ENCODE data around the gene ABHD14A. TPM values are rescaled to one million over a fixed set of nuclear protein-coding genes. Genes with fewer than 3 reads are reported as not detected.

The ABHD14A gene
- total RNA-seq, 2 experiments from 2014 or later = 7.9 to 8.6 TPM

DNA sequence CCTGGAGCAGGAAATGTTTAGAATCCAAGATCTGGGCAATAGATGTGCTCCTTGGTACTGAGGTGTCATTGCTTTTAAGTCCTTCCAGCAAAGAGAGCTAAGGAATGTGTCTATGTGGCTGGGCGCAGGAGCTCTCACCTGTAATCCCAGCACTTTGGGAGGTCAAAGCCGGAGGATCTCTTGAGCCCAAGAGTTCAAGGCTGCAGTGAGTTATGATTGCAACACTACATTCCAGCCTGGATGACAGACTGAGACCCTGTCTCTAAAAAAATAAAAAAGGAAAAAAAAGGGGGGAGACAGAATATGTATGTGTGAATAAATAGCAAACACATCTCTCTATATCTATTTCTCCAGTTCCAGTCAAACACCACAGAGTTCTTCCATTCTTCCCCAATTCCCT is 24.0 kb upstream of the ABHD14A start:
- peaks cover 2% of the 10 kb centered on the region for H3K4me1 Mint-ChIP-seq (ENCODE audit: low read depth)
- CTCF ChIA-PET = interaction anchor here (1.2 to 1.9 kb wide), 2 partner anchors 8 to 10 kb away, joined by 3 to 8 read pairs; partner anchors contain the start of gene RRP9
- peaks cover 17% of the 10 kb centered on the region for H3K27me3 Mint-ChIP-seq
- no peaks in the 10 kb centered on the region for H3K36me3 Mint-ChIP-seq
- DNase-seq = no peak
- H3K27ac Mint-ChIP-seq = no peak overlapping the region
- POLR2A ChIA-PET = no interaction called here
- H3K4me3 Mint-ChIP-seq = no peak overlapping the region
- intact Hi-C loops (cut with micrococcal nuclease) = no loop called here
- no peaks in the 10 kb centered on the region for H3K9me3 Mint-ChIP-seq

DNA sequence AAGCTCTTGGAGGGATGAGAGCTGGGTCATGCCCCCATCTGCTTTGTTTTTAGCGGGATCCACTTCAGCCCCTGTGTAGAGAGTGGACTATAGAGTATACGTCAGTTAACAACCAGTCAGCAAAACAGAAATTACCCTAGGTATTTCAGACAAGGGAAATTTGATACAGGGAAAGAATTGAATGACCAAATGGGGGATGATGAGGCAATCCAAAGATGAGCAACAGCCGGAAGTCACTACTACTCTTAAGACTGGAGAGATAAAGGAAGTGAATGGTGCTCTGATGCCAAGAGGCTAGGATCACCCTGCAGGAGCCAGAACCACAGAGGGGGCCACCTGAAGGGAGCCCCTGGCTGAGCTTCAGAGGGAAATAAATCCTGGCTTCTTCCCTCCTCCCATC is 21.4 kb upstream of the ABHD14A start:
- H3K4me3 Mint-ChIP-seq = no peak overlapping the region

GRCh38 chr3:51954105-51954504 is 20.8 kb upstream of the ABHD14A start:
- H3K4me1 Mint-ChIP-seq (ENCODE audit: low read depth) = peaks cover 2% of the 10 kb centered on the region
- no peak overlapping the region for H3K4me3 Mint-ChIP-seq
- peaks cover 17% of the 10 kb centered on the region for H3K27me3 Mint-ChIP-seq
- peaks cover 4% of the 10 kb centered on the region for H3K36me3 Mint-ChIP-seq
- ChIA-PET POLR2A (no interaction called here), CTCF (interaction anchor here (1.0 to 2.0 kb wide), 5 partner anchors 9 to 20 kb away, joined by 3 to 9 read pairs (median 4); partner anchors contain the start of genes ABHD14B, PARP3 and RRP9)
- H3K27ac Mint-ChIP-seq = no peak overlapping the region
- DNase-seq = no peak
- H3K9me3 Mint-ChIP-seq = no peaks in the 10 kb centered on the region
- intact Hi-C loops (cut with micrococcal nuclease) = no loop called here

More for the DNA sequence above, 21.4 kb upstream of the ABHD14A start:
- H3K36me3 Mint-ChIP-seq = peaks cover 4% of the 10 kb centered on the region
- POLR2A ChIA-PET = no interaction called here
- H3K4me1 Mint-ChIP-seq (ENCODE audit: low read depth) = peaks cover 2% of the 10 kb centered on the region
- intact Hi-C loops (cut with micrococcal nuclease) = no loop called here
- CTCF ChIA-PET = interaction anchor here (1.0 to 2.0 kb wide), 6 partner anchors 8 to 20 kb away, joined by 3 to 9 read pairs (median 6); partner anchors contain the start of genes ABHD14B, PARP3 and RRP9
- H3K9me3 Mint-ChIP-seq = no peaks in the 10 kb centered on the region
- DNase-seq = no peak
- no peak overlapping the region for H3K27ac Mint-ChIP-seq
- peaks cover 17% of the 10 kb centered on the region for H3K27me3 Mint-ChIP-seq

DNA sequence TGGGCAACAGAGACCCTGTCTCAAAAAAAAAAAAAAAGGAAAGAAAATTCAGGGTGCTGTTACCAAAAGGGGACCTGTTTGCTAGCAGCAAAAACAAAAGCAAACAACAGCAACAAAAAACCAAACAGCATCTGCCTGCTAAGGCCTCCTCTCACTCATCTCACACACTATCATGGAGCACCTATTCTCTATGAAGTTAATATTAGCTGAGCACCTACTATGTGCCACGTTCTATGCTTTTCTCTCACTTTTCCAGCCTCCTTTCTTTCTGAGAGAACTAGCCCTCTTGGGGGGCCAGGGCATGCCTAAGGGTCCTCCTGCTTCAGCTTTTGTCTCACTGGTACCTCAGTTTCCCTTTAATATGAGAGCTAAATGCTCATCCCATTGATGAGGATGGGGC is 20.2 kb upstream of the ABHD14A start:
- peaks cover 2% of the 10 kb centered on the region for H3K4me1 Mint-ChIP-seq (ENCODE audit: low read depth)
- DNase-seq = no peak
- peaks cover 17% of the 10 kb centered on the region for H3K27me3 Mint-ChIP-seq
- ChIA-PET POLR2A (no interaction called here), CTCF (interaction anchor here (1.0 to 2.0 kb wide), 5 partner anchors 10 to 19 kb away, joined by 3 to 9 read pairs (median 4); partner anchors contain the start of genes ABHD14B, PARP3 and RRP9)
- H3K9me3 Mint-ChIP-seq = no peaks in the 10 kb centered on the region
- intact Hi-C loops (cut with micrococcal nuclease) = no loop called here
- no peak overlapping the region for H3K4me3 Mint-ChIP-seq
- no peak overlapping the region for H3K27ac Mint-ChIP-seq
- peaks cover 4% of the 10 kb centered on the region for H3K36me3 Mint-ChIP-seq

DNA sequence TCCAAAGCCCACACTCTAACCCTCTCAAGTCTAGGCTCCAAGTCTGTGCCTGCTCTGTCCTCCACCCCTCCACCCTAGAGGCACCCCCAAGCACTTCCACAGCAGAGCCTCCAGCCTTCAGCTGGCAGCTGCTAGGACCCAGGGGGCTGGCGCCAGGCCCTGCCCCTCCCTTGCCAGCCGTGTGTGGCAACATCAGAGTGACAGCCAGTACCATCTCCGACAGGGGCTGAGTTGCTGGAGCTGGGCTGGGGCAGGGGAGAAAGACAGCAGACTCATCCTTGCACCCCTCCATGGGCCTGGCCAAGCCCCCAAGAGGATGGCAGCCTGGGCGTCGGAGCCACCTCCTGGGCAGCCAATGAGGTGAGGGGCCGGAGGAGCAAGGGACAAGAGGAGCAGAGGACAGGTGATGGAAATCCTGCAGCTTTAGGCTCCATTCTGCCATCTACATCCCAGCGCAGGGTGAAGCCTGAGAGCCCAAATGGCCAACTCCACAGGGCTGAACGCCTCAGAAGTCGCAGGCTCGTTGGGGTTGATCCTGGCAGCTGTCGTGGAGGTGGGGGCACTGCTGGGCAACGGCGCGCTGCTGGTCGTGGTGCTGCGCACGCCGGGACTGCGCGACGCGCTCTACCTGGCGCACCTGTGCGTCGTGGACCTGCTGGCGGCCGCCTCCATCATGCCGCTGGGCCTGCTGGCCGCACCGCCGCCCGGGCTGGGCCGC is 19.5 kb upstream of the ABHD14A start, which contains the start of gene GPR62:
Gene GPR62, plus strand, starts transcription at position 207 of the 718 bp plus-strand sequence. Its CDS starts 272 bp downstream, at position 479.
- H3K27ac Mint-ChIP-seq = no peak within 1 kb of the TSS
- peaks cover 2% of the 10 kb centered on the region for H3K4me1 Mint-ChIP-seq (ENCODE audit: low read depth)
- CTCF ChIA-PET = interaction anchor here (1.8 to 2.0 kb wide), 2 partner anchors 12 to 18 kb away, joined by 7 to 9 read pairs; partner anchors contain the start of genes ABHD14B and PARP3
- POLR2A ChIA-PET = interaction anchor here (0.5 kb wide), 1 partner anchor 37 kb away, joined by 4 read pairs; no protein-coding TSS in a partner anchor
- H3K27me3 Mint-ChIP-seq = peaks cover 17% of the 10 kb centered on the region
- no peaks in the 10 kb centered on the region for H3K9me3 Mint-ChIP-seq
- H3K36me3 Mint-ChIP-seq = peaks cover 4% of the 10 kb centered on the region
- intact Hi-C loops (cut with micrococcal nuclease) = no loop called here
- H3K4me3 Mint-ChIP-seq = peak within 1 kb of the TSS; percentile 16
- no peak for DNase-seq

DNA sequence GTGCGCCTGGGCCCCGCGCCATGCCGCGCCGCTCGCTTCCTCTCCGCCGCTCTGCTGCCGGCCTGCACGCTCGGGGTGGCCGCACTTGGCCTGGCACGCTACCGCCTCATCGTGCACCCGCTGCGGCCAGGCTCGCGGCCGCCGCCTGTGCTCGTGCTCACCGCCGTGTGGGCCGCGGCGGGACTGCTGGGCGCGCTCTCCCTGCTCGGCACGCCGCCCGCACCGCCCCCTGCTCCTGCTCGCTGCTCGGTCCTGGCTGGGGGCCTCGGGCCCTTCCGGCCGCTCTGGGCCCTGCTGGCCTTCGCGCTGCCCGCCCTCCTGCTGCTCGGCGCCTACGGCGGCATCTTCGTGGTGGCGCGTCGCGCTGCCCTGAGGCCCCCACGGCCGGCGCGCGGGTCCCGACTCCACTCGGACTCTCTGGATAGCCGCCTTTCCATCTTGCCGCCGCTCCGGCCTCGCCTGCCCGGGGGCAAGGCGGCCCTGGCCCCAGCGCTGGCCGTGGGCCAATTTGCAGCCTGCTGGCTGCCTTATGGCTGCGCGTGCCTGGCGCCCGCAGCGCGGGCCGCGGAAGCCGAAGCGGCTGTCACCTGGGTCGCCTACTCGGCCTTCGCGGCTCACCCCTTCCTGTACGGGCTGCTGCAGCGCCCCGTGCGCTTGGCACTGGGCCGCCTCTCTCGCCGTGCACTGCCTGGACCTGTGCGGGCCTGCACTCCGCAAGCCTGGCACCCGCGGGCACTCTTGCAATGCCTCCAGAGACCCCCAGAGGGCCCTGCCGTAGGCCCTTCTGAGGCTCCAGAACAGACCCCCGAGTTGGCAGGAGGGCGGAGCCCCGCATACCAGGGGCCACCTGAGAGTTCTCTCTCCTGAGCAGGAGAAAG is 18.7 kb upstream of the ABHD14A start:
- Mint-ChIP-seq H3K9me3 (no peaks in the 10 kb centered on the region), H3K4me1 (ENCODE audit: low read depth) (peaks cover 2% of the 10 kb centered on the region), H3K27me3 (peaks cover 17% of the 10 kb centered on the region), H3K27ac (no peak overlapping the region), H3K4me3 (peak overlapping the region; percentile 16), H3K36me3 (peaks cover 6% of the 10 kb centered on the region)
- ChIA-PET POLR2A (interaction anchor here (0.5 kb wide), 1 partner anchor 36 kb away, joined by 4 read pairs; no protein-coding TSS in a partner anchor), CTCF (no interaction called here)
- peak; percentile 55 for DNase-seq
- intact Hi-C loops (cut with micrococcal nuclease) = no loop called here

- CTCF ChIA-PET = interaction anchor here (0.6 to 1.6 kb wide), 4 partner anchors 16 to 25 kb away, joined by 3 to 7 read pairs (median 5); partner anchors contain the start of genes ABHD14A, ABHD14B, ACY1 and PARP3
- intact Hi-C loops (cut with micrococcal nuclease) = no loop called here
Measured at GRCh38 chr3:51957520-51958205, 17.2 kb upstream of the ABHD14A start.

GRCh38 chr3:51958603-51959521 is 16.0 kb upstream of the ABHD14A start:
- Mint-ChIP-seq H3K27ac (no peak overlapping the region), H3K9me3 (no peaks in the 10 kb centered on the region), H3K36me3 (peaks cover 6% of the 10 kb centered on the region), H3K4me3 (no peak overlapping the region), H3K27me3 (peaks cover 13% of the 10 kb centered on the region), H3K4me1 (ENCODE audit: low read depth) (peaks cover 2% of the 10 kb centered on the region)
- intact Hi-C loops (cut with micrococcal nuclease) = no loop called here
- ChIA-PET CTCF (interaction anchor here (1.0 to 1.6 kb wide), 3 partner anchors 15 to 24 kb away, joined by 4 to 7 read pairs (median 6); partner anchors contain the start of genes ABHD14A, ABHD14B, ACY1 and PARP3), POLR2A (no interaction called here)
- DNase-seq = no peak

More at GRCh38 chr3:51957520-51958205, 17.2 kb upstream of the ABHD14A start:
- POLR2A ChIA-PET = no interaction called here
- Mint-ChIP-seq H3K36me3 (peaks cover 6% of the 10 kb centered on the region), H3K4me3 (no peak overlapping the region), H3K9me3 (no peaks in the 10 kb centered on the region), H3K4me1 (ENCODE audit: low read depth) (peaks cover 2% of the 10 kb centered on the region), H3K27ac (no peak overlapping the region), H3K27me3 (peaks cover 17% of the 10 kb centered on the region)
- no peak for DNase-seq

DNA sequence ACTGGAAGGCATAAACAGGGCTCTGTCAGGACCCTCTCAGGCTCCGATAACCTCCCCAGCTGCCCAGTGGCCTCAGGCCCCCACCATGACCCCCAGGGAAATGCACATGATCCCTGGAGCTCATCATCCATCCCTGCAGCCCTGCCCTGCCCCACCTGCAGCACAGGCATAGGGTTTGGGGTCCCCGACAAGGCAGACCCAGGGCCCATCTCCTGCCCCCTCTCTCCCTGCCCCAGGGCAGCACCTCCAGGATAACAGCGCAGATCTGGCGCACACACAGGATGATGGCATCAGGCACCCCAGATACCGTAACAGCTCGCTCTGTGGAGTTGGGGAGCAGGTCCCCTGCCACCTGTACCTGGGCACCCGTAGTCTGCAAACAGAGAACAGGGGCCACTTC is 15.2 kb upstream of the ABHD14A start:
- CTCF ChIA-PET = interaction anchor here (1.6 kb wide), 1 partner anchor 15 kb away, joined by 6 read pairs; the partner anchor contains the start of genes ABHD14A and ABHD14B
- no peak for DNase-seq
- H3K36me3 Mint-ChIP-seq = peaks cover 6% of the 10 kb centered on the region
- H3K4me1 Mint-ChIP-seq (ENCODE audit: low read depth) = peaks cover 2% of the 10 kb centered on the region
- POLR2A ChIA-PET = no interaction called here
- no peaks in the 10 kb centered on the region for H3K9me3 Mint-ChIP-seq
- peaks cover 6% of the 10 kb centered on the region for H3K27me3 Mint-ChIP-seq
- no peak overlapping the region for H3K4me3 Mint-ChIP-seq
- intact Hi-C loops (cut with micrococcal nuclease) = no loop called here
- H3K27ac Mint-ChIP-seq = no peak overlapping the region

GRCh38 chr3:51960386-51960785 is 14.5 kb upstream of the ABHD14A start:
- POLR2A ChIA-PET = no interaction called here
- CTCF ChIA-PET = no interaction called here
- no peak overlapping the region for H3K4me3 Mint-ChIP-seq

More at GRCh38 chr3:51960386-51960785, 14.5 kb upstream of the ABHD14A start:
- H3K27ac Mint-ChIP-seq = no peak overlapping the region
- H3K9me3 Mint-ChIP-seq = no peaks in the 10 kb centered on the region
- H3K4me1 Mint-ChIP-seq (ENCODE audit: low read depth) = peaks cover 1% of the 10 kb centered on the region
- intact Hi-C loops (cut with micrococcal nuclease) = no loop called here
- H3K27me3 Mint-ChIP-seq = peaks cover under 1% of the 10 kb centered on the region
- peaks cover 6% of the 10 kb centered on the region for H3K36me3 Mint-ChIP-seq
- no peak for DNase-seq
